ENCODE data around the gene OTOP2.

The OTOP2 gene

DNA sequence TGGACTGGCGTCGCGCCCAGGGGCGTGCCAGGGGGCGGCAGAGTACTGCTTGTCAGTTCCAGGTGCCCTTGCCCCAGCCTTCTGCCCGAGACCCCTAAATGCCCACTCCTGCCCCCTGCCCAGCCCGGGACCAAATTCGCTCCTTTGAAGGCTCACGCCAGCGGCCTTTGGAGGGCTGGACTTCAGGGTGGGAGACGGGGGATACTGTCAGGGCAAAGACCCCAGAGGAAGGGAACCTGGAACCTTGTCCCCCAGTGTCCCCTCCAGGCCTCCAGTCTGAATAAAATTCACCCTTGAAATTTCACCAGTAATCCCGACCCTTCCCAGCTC, 12.4 kb downstream of the OTOP2 start:
- TF ChIP-seq TCF4 (CRISPR knock-in tag; IDR thresholded peaks at IDR 0.05; ENCODE audit: borderline replicate concordance) (no peak), OSR1 (CRISPR knock-in tag; IDR thresholded peaks at IDR 0.05) (no peak), ZNF8 (CRISPR knock-in tag; IDR thresholded peaks at IDR 0.05) (no peak), ESRRG (CRISPR knock-in tag; IDR thresholded peaks at IDR 0.05) (no peak)
- TF ChIP-seq, protein P1, sequence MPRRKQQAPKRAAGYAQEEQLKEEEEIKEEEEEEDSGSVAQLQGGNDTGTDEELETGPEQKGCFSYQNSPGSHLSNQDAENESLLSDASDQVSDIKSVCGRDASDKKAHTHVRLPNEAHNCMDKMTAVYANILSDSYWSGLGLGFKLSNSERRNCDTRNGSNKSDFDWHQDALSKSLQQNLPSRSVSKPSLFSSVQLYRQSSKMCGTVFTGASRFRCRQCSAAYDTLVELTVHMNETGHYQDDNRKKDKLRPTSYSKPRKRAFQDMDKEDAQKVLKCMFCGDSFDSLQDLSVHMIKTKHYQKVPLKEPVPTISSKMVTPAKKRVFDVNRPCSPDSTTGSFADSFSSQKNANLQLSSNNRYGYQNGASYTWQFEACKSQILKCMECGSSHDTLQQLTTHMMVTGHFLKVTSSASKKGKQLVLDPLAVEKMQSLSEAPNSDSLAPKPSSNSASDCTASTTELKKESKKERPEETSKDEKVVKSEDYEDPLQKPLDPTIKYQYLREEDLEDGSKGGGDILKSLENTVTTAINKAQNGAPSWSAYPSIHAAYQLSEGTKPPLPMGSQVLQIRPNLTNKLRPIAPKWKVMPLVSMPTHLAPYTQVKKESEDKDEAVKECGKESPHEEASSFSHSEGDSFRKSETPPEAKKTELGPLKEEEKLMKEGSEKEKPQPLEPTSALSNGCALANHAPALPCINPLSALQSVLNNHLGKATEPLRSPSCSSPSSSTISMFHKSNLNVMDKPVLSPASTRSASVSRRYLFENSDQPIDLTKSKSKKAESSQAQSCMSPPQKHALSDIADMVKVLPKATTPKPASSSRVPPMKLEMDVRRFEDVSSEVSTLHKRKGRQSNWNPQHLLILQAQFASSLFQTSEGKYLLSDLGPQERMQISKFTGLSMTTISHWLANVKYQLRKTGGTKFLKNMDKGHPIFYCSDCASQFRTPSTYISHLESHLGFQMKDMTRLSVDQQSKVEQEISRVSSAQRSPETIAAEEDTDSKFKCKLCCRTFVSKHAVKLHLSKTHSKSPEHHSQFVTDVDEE (CRISPR knock-in tag; IDR thresholded peaks at IDR 0.05) = no peak
- no peak for ATAC-seq

DNA sequence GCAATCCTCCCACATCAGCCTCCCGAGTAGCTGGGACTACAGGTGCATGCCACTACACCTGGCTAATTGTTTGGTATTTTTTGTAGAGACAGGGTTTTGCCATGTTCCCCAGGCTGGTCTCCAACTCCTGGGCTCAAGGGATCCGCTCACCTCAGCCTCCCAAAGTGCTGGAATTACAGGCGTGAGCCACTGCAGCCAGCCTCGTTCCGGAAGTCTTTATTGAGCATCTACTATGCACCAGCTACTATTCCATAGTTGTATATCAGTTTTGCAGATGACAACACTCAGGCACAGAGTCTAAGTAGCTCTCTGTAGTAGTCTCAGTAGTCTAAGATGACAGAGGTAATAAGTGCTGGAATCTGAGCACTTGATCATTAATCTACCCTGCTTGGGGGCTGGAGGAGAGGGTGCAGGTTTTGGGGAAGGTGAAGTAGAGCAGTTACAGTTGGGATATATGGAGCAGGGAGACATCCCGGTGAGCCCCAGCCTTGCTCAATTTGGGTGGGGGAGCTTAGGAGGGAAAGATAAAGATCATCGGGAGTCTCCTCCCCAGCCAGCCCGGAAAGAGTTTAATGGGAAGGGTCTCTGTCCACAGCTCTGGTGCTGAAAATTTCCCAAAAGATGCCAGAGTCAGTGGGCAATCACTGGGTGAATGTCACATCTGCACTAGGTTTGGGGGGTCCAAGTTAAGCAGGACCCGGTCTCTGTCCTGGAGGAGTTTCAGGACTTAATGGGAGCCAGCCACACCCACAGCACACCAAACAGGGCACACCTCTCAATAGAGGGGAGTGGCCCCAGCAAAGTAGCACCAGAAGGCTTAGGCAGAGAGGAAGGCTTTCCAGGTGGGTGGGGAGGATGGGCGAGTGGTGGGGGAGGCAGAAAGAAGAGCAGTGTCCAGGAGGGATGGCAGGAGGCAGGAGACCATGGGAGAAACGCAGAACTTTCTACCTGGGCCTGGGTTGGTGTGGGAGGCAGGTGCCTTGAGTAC, 13.3 kb downstream of the OTOP2 start:
- no peak for ATAC-seq
- TF ChIP-seq TCF4 (CRISPR knock-in tag; IDR thresholded peaks at IDR 0.05; ENCODE audit: borderline replicate concordance) = no peak
- TF ChIP-seq ZNF565 (CRISPR knock-in tag; conservative IDR thresholded peaks at IDR 0.05; ENCODE audit: low read depth) = no peak
- TF ChIP-seq OSR1 (CRISPR knock-in tag; IDR thresholded peaks at IDR 0.05) = no peak
- no peak for TF ChIP-seq ESRRG (CRISPR knock-in tag; IDR thresholded peaks at IDR 0.05)
- no peak for TF ChIP-seq ISL1 (CRISPR knock-in tag; IDR thresholded peaks at IDR 0.05)
- TF ChIP-seq TOX (CRISPR knock-in tag; IDR thresholded peaks at IDR 0.05; ENCODE audit: borderline replicate concordance) = no peak
- TF ChIP-seq, protein P1 (CRISPR knock-in tag; IDR thresholded peaks at IDR 0.05) = no peak
- TF ChIP-seq BACH2 (CRISPR knock-in tag; IDR thresholded peaks at IDR 0.05; ENCODE audit: borderline replicate concordance) = no peak
- TF ChIP-seq CREB5 (CRISPR knock-in tag; IDR thresholded peaks at IDR 0.05; ENCODE audit: low read depth) = no peak
- no peak for TF ChIP-seq GLIS3 (CRISPR knock-in tag; IDR thresholded peaks at IDR 0.05)
- TF ChIP-seq ZFP30 (CRISPR knock-in tag; IDR thresholded peaks at IDR 0.05) = no peak
- TF ChIP-seq CSRNP3 (CRISPR knock-in tag; IDR thresholded peaks at IDR 0.05) = no peak
- TF ChIP-seq, protein P2, sequence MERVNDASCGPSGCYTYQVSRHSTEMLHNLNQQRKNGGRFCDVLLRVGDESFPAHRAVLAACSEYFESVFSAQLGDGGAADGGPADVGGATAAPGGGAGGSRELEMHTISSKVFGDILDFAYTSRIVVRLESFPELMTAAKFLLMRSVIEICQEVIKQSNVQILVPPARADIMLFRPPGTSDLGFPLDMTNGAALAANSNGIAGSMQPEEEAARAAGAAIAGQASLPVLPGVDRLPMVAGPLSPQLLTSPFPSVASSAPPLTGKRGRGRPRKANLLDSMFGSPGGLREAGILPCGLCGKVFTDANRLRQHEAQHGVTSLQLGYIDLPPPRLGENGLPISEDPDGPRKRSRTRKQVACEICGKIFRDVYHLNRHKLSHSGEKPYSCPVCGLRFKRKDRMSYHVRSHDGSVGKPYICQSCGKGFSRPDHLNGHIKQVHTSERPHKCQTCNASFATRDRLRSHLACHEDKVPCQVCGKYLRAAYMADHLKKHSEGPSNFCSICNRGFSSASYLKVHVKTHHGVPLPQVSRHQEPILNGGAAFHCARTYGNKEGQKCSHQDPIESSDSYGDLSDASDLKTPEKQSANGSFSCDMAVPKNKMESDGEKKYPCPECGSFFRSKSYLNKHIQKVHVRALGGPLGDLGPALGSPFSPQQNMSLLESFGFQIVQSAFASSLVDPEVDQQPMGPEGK (CRISPR knock-in tag; IDR thresholded peaks at IDR 0.05; ENCODE audit: borderline replicate concordance) = no peak
- TF ChIP-seq, protein P3, sequence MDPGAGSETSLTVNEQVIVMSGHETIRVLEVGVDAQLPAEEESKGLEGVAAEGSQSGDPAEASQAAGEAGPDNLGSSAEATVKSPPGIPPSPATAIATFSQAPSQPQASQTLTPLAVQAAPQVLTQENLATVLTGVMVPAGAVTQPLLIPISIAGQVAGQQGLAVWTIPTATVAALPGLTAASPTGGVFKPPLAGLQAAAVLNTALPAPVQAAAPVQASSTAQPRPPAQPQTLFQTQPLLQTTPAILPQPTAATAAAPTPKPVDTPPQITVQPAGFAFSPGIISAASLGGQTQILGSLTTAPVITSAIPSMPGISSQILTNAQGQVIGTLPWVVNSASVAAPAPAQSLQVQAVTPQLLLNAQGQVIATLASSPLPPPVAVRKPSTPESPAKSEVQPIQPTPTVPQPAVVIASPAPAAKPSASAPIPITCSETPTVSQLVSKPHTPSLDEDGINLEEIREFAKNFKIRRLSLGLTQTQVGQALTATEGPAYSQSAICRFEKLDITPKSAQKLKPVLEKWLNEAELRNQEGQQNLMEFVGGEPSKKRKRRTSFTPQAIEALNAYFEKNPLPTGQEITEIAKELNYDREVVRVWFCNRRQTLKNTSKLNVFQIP (CRISPR knock-in tag; IDR thresholded peaks at IDR 0.05; ENCODE audit: borderline replicate concordance, low read depth) = no peak
- no peak for TF ChIP-seq RARB (CRISPR knock-in tag; IDR thresholded peaks at IDR 0.05)
- TF ChIP-seq ZFP3 (CRISPR knock-in tag; IDR thresholded peaks at IDR 0.05) = no peak
- no peak for TF ChIP-seq CSDC2 (CRISPR knock-in tag; IDR thresholded peaks at IDR 0.05)
- TF ChIP-seq ARNTL (CRISPR knock-in tag; IDR thresholded peaks at IDR 0.05; ENCODE audit: borderline replicate concordance, low read depth) = no peak
- no peak for TF ChIP-seq SNAI2 (CRISPR knock-in tag; IDR thresholded peaks at IDR 0.05)
- TF ChIP-seq ZNF8 (CRISPR knock-in tag; IDR thresholded peaks at IDR 0.05) = no peak
